ENCODE measurements around the gene RAF1. TPM values are rescaled to one million over a fixed set of nuclear protein-coding genes. Genes with fewer than 3 reads are reported as not detected.

Gene RAF1
- total and polyA plus RNA-seq, 2 of the 8 experiments (the other 6 are each of a cell fraction or from before 2014, with no cell fraction given), result 103 to 118 TPM

DNA sequence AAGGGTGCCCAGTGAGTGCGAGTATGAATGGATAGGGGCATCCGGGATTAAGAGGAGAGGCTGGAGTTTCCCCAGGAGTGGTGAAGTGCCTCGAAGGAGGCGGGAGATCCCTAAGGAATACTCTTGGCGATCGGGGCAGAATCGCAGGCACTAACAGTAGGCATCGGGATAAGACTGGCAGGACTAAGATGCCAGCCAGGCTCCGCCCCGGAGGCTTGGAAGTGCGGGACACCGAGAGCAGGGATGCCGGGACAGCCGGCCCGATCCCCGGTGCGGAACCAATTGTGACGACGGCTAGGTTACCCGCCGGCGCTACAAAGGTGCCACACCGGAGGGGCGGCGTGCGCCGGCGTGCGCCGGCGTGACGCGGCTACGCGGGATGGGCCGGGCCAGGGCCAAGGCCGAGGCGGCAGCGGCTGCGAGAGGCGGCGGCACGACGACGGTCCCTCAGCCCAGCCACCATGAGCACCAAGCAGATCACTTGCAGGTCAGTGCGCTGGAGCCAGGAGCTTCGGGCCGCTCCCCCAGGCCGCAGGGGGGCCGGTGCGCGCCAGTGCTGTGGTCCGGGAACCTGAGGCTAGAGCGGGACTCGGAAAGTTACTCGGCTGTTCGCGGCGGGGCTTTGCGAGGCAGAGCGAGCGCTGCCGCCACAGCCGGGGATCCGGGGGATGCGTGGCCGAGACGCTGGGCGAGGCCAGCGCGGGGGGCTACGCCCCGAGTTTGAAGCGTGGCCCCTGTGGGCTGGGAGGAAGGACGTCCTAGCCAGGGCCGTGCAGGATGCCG, 107.0 kb downstream of the RAF1 start, which contains the start of gene MKRN2 (continued):
- TF ChIP-seq KDM1A (IDR thresholded peaks at IDR 0.05; ENCODE audit: borderline replicate concordance, low read length) (no peak), HDAC2 (IDR thresholded peaks at IDR 0.05; ENCODE audit: borderline replicate concordance in 1 of 2, low read depth in 2 of 2, low read length in 2 of 2) (peak in 1 of 2 experiments; percentile 93; a peak in 1 of 4 replicates), CBX5 (IDR thresholded peaks at IDR 0.05; ENCODE audit: low read depth, low read length) (no peak), SP4 (IDR thresholded peaks at IDR 0.05; ENCODE audit: low read length) (peak; percentile 59; the same call in 1 of the 2 replicates), SIX5 (IDR thresholded peaks at IDR 0.05; ENCODE audit: low read depth, low read length) (no peak; the same call in 1 of the 2 replicates), JUN (IDR thresholded peaks at IDR 0.05; ENCODE audit: low read depth, low read length) (peak; percentile 64; the same call in 1 of the 2 replicates), EP300 (IDR thresholded peaks at IDR 0.05; ENCODE audit: borderline replicate concordance in 1 of 2, low read depth in 2 of 2, low read length in 2 of 2) (peak; percentile 22 to 89; a peak in 2 of 3 replicates), POLR2AphosphoS5 (IDR thresholded peaks at IDR 0.05; ENCODE audit: low read depth, low read length) (peak; percentile 96), GABPA (IDR thresholded peaks at IDR 0.05; ENCODE audit: borderline replicate concordance, insufficient read depth, low read length) (peak; percentile 92), BACH1 (IDR thresholded peaks at IDR 0.05; ENCODE audit: low read length) (no peak)
